K562 (cell line): ENCODE data around the gene IRX6.

Source experiments
- CEBPB ChIP-seq: fragments of 450-650 bp; IDR thresholded peaks from 2 replicates; pipeline ENCODE4 v1.6.1; 2016; ENCODE audit warnings: missing genetic modification characterization, missing compliant biosample characterization
- CHD2 ChIP-seq: IDR thresholded peaks from 2 replicates; pipeline ENCODE4 v1.6.1; 2011; ENCODE audit warnings: low read depth, low read length
- POLR2AphosphoS2 ChIP-seq: IDR thresholded peaks from 2 replicates; pipeline ENCODE4 v1.6.1; 2012; ENCODE audit warnings: low read length, improper control_type of control experiment
- RCOR1 ChIP-seq, 2 experiments: IDR thresholded peaks; 2 replicates each; pipeline ENCODE4 v1.6.1; 2012; ENCODE audit warnings: low read depth in 2 of 2, low read length in 2 of 2, borderline replicate concordance in 1 of 2, improper control_type of control experiment in 1 of 2
- ZNF184 ChIP-seq: sonication (generic); formaldehyde crosslinking; IDR thresholded peaks from 2 replicates; pipeline ENCODE4 v1.5.0; 2020; ENCODE audit warnings: missing genetic modification reagents
- TF ChIP-seq, protein P1 (sequence below): fragments of 200-800 bp; sonication (Bioruptor generic); IDR thresholded peaks from 2 replicates; pipeline ENCODE4 v1.6.1; 2016; ENCODE audit warnings: missing genetic modification characterization, missing compliant biosample characterization
- TF ChIP-seq, protein P2 (sequence below), 3 experiments: IDR thresholded peaks in 2 of 3; conservative IDR thresholded peaks in 1 of 3; 2 replicates each; pipeline ENCODE4 v1.5.1; 2011 to 2012; ENCODE audit warnings: low read length in 3 of 3, mild to moderate bottlenecking in 3 of 3, control low read depth in 2 of 3, improper control_type of control experiment in 1 of 3, inconsistent platforms in 1 of 3, low read depth in 1 of 3, mixed read lengths in 1 of 3, moderate library complexity in 1 of 3; ENCODE audit not compliant: insufficient read depth in 2 of 3
- TF ChIP-seq, protein P3 (sequence below): sonication (generic); formaldehyde crosslinking; IDR thresholded peaks from 2 replicates; pipeline ENCODE4 v1.9.0; 2022; ENCODE audit warnings: mild to moderate bottlenecking, missing genetic modification reagents
- TF ChIP-seq, protein P4 (sequence below): sonication (generic); formaldehyde crosslinking; IDR thresholded peaks from 2 replicates; pipeline ENCODE4 v1.8.0; 2022; ENCODE audit warnings: mild to moderate bottlenecking, missing genetic modification reagents, borderline replicate concordance
- TF ChIP-seq, protein P5 (sequence below): sonication (generic); formaldehyde crosslinking; IDR thresholded peaks from 2 replicates; pipeline ENCODE4 v1.8.1; 2023; ENCODE audit warnings: mild to moderate bottlenecking, missing genetic modification reagents

DNA sequence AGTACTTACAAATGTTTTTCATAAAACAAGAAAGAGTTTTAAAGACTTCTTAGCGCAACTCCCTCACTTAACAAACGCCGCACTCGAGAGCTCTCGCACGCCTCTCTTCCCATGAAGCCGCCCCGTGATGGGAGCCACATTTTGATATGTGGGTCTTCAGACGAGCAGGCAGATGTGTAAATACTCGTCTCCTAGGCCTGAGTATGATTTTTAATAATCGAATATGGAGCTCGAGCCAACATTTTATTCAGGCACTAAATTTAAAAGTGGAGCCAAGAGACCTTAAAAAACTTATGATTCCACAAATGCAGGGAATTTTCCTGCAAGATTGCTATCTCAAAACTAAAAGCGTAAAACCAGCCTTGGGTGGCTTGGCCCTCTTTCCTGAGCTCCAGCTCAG is 55.4 kb downstream of the IRX6 start:
- no peak for TF ChIP-seq ZNF184 (CRISPR knock-in tag)
- TF ChIP-seq, protein P1, sequence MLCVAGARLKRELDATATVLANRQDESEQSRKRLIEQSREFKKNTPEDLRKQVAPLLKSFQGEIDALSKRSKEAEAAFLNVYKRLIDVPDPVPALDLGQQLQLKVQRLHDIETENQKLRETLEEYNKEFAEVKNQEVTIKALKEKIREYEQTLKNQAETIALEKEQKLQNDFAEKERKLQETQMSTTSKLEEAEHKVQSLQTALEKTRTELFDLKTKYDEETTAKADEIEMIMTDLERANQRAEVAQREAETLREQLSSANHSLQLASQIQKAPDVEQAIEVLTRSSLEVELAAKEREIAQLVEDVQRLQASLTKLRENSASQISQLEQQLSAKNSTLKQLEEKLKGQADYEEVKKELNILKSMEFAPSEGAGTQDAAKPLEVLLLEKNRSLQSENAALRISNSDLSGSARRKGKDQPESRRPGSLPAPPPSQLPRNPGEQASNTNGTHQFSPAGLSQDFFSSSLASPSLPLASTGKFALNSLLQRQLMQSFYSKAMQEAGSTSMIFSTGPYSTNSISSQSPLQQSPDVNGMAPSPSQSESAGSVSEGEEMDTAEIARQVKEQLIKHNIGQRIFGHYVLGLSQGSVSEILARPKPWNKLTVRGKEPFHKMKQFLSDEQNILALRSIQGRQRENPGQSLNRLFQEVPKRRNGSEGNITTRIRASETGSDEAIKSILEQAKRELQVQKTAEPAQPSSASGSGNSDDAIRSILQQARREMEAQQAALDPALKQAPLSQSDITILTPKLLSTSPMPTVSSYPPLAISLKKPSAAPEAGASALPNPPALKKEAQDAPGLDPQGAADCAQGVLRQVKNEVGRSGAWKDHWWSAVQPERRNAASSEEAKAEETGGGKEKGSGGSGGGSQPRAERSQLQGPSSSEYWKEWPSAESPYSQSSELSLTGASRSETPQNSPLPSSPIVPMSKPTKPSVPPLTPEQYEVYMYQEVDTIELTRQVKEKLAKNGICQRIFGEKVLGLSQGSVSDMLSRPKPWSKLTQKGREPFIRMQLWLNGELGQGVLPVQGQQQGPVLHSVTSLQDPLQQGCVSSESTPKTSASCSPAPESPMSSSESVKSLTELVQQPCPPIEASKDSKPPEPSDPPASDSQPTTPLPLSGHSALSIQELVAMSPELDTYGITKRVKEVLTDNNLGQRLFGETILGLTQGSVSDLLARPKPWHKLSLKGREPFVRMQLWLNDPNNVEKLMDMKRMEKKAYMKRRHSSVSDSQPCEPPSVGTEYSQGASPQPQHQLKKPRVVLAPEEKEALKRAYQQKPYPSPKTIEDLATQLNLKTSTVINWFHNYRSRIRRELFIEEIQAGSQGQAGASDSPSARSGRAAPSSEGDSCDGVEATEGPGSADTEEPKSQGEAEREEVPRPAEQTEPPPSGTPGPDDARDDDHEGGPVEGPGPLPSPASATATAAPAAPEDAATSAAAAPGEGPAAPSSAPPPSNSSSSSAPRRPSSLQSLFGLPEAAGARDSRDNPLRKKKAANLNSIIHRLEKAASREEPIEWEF (CRISPR knock-in tag) = no peak
- TF ChIP-seq RCOR1 (IDR thresholded peaks at IDR 0.05; ENCODE audit: borderline replicate concordance in 1 of 2, low read depth in 2 of 2, low read length in 2 of 2) = no peak
- no peak for TF ChIP-seq CHD2
- TF ChIP-seq, protein P2, sequence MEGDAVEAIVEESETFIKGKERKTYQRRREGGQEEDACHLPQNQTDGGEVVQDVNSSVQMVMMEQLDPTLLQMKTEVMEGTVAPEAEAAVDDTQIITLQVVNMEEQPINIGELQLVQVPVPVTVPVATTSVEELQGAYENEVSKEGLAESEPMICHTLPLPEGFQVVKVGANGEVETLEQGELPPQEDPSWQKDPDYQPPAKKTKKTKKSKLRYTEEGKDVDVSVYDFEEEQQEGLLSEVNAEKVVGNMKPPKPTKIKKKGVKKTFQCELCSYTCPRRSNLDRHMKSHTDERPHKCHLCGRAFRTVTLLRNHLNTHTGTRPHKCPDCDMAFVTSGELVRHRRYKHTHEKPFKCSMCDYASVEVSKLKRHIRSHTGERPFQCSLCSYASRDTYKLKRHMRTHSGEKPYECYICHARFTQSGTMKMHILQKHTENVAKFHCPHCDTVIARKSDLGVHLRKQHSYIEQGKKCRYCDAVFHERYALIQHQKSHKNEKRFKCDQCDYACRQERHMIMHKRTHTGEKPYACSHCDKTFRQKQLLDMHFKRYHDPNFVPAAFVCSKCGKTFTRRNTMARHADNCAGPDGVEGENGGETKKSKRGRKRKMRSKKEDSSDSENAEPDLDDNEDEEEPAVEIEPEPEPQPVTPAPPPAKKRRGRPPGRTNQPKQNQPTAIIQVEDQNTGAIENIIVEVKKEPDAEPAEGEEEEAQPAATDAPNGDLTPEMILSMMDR (IDR thresholded peaks at IDR 0.05 in 2 of 3, conservative IDR thresholded peaks at IDR 0.05 in 1 of 3; ENCODE audit: insufficient read depth in 2 of 3, low read depth in 1 of 3, low read length in 3 of 3) = no peak
- TF ChIP-seq, protein P3, sequence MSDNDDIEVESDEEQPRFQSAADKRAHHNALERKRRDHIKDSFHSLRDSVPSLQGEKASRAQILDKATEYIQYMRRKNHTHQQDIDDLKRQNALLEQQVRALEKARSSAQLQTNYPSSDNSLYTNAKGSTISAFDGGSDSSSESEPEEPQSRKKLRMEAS (CRISPR knock-in tag) = no peak
- TF ChIP-seq POLR2AphosphoS2 = no peak
- no peak for TF ChIP-seq CEBPB (tag)
- TF ChIP-seq, protein P4, sequence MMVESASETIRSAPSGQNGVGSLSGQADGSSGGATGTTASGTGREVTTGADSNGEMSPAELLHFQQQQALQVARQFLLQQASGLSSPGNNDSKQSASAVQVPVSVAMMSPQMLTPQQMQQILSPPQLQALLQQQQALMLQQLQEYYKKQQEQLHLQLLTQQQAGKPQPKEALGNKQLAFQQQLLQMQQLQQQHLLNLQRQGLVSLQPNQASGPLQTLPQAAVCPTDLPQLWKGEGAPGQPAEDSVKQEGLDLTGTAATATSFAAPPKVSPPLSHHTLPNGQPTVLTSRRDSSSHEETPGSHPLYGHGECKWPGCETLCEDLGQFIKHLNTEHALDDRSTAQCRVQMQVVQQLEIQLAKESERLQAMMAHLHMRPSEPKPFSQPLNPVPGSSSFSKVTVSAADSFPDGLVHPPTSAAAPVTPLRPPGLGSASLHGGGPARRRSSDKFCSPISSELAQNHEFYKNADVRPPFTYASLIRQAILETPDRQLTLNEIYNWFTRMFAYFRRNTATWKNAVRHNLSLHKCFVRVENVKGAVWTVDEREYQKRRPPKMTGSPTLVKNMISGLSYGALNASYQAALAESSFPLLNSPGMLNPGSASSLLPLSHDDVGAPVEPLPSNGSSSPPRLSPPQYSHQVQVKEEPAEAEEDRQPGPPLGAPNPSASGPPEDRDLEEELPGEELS (CRISPR knock-in tag) = no peak
- TF ChIP-seq, protein P5, sequence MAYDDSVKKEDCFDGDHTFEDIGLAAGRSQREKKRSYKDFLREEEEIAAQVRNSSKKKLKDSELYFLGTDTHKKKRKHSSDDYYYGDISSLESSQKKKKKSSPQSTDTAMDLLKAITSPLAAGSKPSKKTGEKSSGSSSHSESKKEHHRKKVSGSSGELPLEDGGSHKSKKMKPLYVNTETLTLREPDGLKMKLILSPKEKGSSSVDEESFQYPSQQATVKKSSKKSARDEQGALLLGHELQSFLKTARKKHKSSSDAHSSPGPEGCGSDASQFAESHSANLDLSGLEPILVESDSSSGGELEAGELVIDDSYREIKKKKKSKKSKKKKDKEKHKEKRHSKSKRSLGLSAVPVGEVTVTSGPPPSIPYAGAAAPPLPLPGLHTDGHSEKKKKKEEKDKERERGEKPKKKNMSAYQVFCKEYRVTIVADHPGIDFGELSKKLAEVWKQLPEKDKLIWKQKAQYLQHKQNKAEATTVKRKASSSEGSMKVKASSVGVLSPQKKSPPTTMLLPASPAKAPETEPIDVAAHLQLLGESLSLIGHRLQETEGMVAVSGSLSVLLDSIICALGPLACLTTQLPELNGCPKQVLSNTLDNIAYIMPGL (CRISPR knock-in tag) = no peak
